A673 (cell line): Measurements from ENCODE around the gene FAM110C. TPM values are rescaled to one million over a fixed set of nuclear protein-coding genes. Genes with fewer than 3 reads are reported as not detected.
"Not testable (repeated sequence)": the region's sequence is repeated elsewhere in the genome, so short reads cannot be mapped to it uniquely, and the experiment has no call there.

Experiments used
- BruUV-seq: library from RNA; stranded (reverse); fragments of 400-500 nt; replicated peaks from 2 replicates; lab custom pipeline; 2021; lab: Mats Ljungman, UMichigan
- CTCF ChIA-PET: fragments of 300-600 bp; sonication (Branson Sonifier 250); formaldehyde crosslinking; loops from one replicate; lab custom pipeline; 2022; ENCODE audit warnings: antibody characterized with exemption; lab: Charles Lee
- POLR2A ChIA-PET: fragments of 300-600 bp; sonication (Branson Sonifier 250); formaldehyde crosslinking; loops from one replicate; lab custom pipeline; 2022; ENCODE audit warnings: antibody characterized with exemption; ENCODE audit not compliant: low non-redundant PET; lab: Charles Lee
- DNase-seq: peaks from one replicate; pipeline ENCODE4 v3.0.0-alpha.2; 2015; ENCODE audit warnings: low spot score
- H3K27ac ChIP-seq: fragments of 200-600 bp; sonication (generic); 2 replicates; pipeline ENCODE4 v1.5.1; 2016; ENCODE audit warnings: mixed run types, low read depth, mild to moderate bottlenecking, mixed read lengths, antibody characterized with exemption, low read length; ENCODE audit not compliant: poor library complexity, severe bottlenecking
- H3K27me3 ChIP-seq: fragments of 200-600 bp; sonication (generic); replicated peaks from 2 replicates; pipeline ENCODE4 v1.6.1; 2017; ENCODE audit warnings: mixed run types, low read depth, mild to moderate bottlenecking, mixed read lengths, antibody characterized with exemption, low read length; ENCODE audit not compliant: insufficient read depth, poor library complexity
- H3K36me3 ChIP-seq: fragments of 200-600 bp; sonication (generic); 2 replicates; pipeline ENCODE4 v1.6.1; 2016; ENCODE audit warnings: mixed run types, mild to moderate bottlenecking, mixed read lengths, antibody characterized with exemption, low read length; ENCODE audit not compliant: insufficient read depth, poor library complexity, severe bottlenecking
- H3K4me1 ChIP-seq: fragments of 200-600 bp; sonication (generic); 2 replicates; pipeline ENCODE4 v1.6.1; 2017; ENCODE audit warnings: mixed run types, mild to moderate bottlenecking, mixed read lengths, antibody characterized with exemption, low read length; ENCODE audit not compliant: insufficient read depth, poor library complexity, severe bottlenecking
- H3K4me3 ChIP-seq: fragments of 200-600 bp; sonication (generic); 2 replicates; pipeline ENCODE4 v1.5.1; 2016; ENCODE audit warnings: low read depth, mixed run types, mild to moderate bottlenecking, mixed read lengths, low read length; ENCODE audit not compliant: poor library complexity, severe bottlenecking
- H3K9me3 ChIP-seq: fragments of 200-600 bp; sonication (generic); 2 replicates; pipeline ENCODE4 v1.6.1; 2016; ENCODE audit warnings: mixed run types, low read depth, mild to moderate bottlenecking, mixed read lengths, antibody characterized with exemption, low read length; ENCODE audit not compliant: poor library complexity, severe bottlenecking
- EZH2 ChIP-seq: fragments of 200-600 bp; sonication (generic); IDR thresholded peaks from 2 replicates; pipeline ENCODE4 v1.6.1; 2017; ENCODE audit warnings: borderline replicate concordance, low read depth, mild to moderate bottlenecking, mixed read lengths, antibody characterized with exemption, low read length; ENCODE audit not compliant: poor library complexity, severe bottlenecking
- intact Hi-C: fragments of 100-400 bp; cut with micrococcal nuclease; formaldehyde crosslinking; loops from one replicate; pipeline ENCODE4 v1.10.0; 2022; ENCODE audit not compliant: unreplicated experiment
- total RNA-seq: library from RNA; stranded (reverse); gene quantifications from 2 replicates; pipeline ENCODE4 v1.2.3, GENCODE V29; 2021
- TF ChIP-seq, protein P1 (sequence below): fragments of 300-800, 200-600 bp; sonication (generic); conservative IDR thresholded peaks from 2 replicates; pipeline ENCODE4 v1.5.1; 2017; ENCODE audit warnings: low read depth, mild to moderate bottlenecking, antibody characterized with exemption, low read length, moderate library complexity, mixed read lengths

FAM110C gene
- total RNA-seq, 1 experiment from 2014 or later: 1.2 TPM

DNA sequence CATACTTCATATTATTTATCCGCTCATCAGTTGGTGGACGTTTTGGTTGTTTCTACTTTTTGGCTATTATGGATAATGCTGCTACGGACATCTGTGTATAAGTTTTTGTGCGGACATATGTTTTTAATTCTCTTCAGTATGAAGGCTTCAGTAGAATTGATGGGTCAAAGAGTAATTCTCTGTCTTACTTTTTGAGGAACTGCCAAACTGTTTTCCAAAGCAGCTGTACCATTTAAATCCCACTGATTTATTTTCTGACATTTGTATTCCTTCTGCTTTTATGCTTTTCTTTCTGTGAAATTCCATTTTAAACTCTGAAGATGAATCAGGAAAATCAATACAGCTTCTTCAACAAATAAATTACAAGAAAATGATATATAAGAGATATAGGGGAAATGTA lies 20.8 kb downstream of the FAM110C start:
- H3K27ac ChIP-seq: no peak overlapping the region
- CTCF ChIA-PET: no interaction called here
- no TSS peak for BruUV-seq
- no peak overlapping the region for H3K4me3 ChIP-seq
- DNase-seq: no peak
- intact Hi-C loops: no loop called here
- POLR2A ChIA-PET: no interaction called here
- no peaks in the 10 kb centered on the region for H3K9me3 ChIP-seq
- H3K27me3 ChIP-seq: no peaks in the 10 kb centered on the region
- TF ChIP-seq, protein P1, sequence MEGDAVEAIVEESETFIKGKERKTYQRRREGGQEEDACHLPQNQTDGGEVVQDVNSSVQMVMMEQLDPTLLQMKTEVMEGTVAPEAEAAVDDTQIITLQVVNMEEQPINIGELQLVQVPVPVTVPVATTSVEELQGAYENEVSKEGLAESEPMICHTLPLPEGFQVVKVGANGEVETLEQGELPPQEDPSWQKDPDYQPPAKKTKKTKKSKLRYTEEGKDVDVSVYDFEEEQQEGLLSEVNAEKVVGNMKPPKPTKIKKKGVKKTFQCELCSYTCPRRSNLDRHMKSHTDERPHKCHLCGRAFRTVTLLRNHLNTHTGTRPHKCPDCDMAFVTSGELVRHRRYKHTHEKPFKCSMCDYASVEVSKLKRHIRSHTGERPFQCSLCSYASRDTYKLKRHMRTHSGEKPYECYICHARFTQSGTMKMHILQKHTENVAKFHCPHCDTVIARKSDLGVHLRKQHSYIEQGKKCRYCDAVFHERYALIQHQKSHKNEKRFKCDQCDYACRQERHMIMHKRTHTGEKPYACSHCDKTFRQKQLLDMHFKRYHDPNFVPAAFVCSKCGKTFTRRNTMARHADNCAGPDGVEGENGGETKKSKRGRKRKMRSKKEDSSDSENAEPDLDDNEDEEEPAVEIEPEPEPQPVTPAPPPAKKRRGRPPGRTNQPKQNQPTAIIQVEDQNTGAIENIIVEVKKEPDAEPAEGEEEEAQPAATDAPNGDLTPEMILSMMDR: no peak
- no peak for TF ChIP-seq EZH2
- H3K36me3 ChIP-seq: no peaks in the 10 kb centered on the region
- H3K4me1 ChIP-seq: no peaks in the 10 kb centered on the region

DNA sequence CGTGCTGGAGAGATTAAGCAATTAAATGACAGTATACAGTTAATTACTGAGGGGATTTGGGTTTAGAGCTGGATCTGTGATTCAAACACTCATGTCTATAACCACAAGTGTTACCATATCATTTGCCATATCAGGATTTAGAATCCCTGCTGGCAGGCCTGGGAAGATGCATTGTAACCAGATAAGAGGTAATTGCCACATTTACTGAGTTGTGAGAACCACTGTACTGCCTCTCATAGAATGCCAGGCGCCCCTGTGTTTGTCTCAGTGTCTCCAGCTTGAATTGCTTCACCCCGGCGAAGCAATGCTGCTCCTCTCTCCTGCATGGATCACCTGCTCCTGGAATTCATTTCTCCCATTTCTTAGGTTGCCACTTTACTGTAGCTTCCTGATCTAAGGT lies 21.7 kb downstream of the FAM110C start:
- H3K4me3 ChIP-seq, H3K27me3 ChIP-seq, DNase-seq, H3K36me3 ChIP-seq, BruUV-seq, POLR2A ChIA-PET, H3K9me3 ChIP-seq, H3K27ac ChIP-seq, CTCF ChIA-PET, intact Hi-C loops, H3K4me1 ChIP-seq: not testable (repeated sequence)

DNA sequence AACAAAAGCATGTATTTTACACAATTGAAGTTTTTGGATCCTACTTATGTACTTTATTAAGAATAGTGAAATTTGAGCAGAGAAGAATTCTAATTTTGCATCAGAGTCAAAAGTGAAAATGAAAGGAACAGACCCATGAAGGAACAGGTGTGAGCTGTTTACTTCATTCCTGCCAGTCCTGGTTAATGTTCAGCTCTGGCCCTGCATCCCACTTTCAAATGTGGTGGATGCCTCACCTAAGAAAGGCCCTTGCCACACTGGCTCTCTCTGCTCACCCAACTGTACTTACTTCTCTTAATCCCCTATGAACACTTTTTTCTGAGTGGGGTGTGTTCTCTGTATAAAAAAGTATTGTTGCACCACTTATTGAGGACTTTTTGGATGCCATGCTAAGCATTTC lies 22.2 kb downstream of the FAM110C start:
- Histone ChIP-seq H3K4me1 (no peaks in the 10 kb centered on the region), H3K27ac (no peak overlapping the region), H3K9me3 (no peaks in the 10 kb centered on the region), H3K4me3 (no peak overlapping the region), H3K36me3 (no peaks in the 10 kb centered on the region), H3K27me3 (no peaks in the 10 kb centered on the region)
- intact Hi-C loops: no loop called here
- ChIA-PET POLR2A (no interaction called here), CTCF (no interaction called here)
- TF ChIP-seq EZH2: no peak
- TF ChIP-seq, protein P1: no peak
- no peak for DNase-seq
- BruUV-seq: no TSS peak

DNA sequence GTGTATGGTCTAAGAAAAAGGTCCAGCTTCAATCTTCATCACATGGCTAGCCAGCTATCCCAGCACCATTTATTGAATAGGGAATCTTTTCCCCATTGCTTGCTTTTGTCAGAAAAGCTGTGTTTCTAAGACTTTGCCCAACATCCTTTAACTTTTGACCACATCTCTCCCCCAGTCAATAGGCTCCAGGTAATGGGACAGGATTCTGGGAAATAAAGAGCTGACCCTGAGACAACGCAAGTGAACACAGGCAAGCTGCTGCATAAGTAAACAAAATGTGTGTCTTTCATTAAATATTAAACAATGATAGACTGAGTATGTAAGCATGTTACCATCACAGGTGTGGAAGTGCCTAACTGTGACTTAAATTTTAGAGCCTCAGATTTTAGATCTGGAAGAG lies 23.0 kb downstream of the FAM110C start:
- no peaks in the 10 kb centered on the region for H3K36me3 ChIP-seq
- H3K9me3 ChIP-seq: no peaks in the 10 kb centered on the region
- no peaks in the 10 kb centered on the region for H3K4me1 ChIP-seq
- DNase-seq: no peak
- intact Hi-C loops: no loop called here
- ChIA-PET POLR2A (no interaction called here), CTCF (no interaction called here)
- no TSS peak for BruUV-seq
- H3K27ac ChIP-seq: no peak overlapping the region
- TF ChIP-seq, protein P1: no peak
- no peak for TF ChIP-seq EZH2
- no peaks in the 10 kb centered on the region for H3K27me3 ChIP-seq
- H3K4me3 ChIP-seq: no peak overlapping the region

DNA sequence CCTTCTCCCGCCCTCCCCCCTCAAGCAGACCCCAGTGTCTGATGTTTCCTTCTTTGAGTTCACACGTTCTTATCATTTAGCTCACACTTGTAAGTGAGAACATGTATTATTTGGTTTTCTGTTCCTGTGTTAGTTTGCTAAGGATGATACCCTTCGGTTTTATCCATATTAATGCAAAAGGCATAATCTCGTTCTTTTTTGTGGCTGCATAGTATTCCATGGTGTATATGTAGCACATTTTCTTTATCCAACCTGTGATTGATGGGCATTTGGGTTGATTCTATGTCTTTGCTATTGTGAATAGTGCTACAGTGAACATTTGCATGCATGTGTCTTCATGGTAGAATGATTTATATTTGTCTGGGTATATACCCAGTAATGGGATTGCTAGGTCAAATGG lies 24.1 kb downstream of the FAM110C start:
- H3K4me3 ChIP-seq, BruUV-seq, H3K36me3 ChIP-seq, POLR2A ChIA-PET, DNase-seq, H3K4me1 ChIP-seq, H3K27me3 ChIP-seq, H3K9me3 ChIP-seq, H3K27ac ChIP-seq, intact Hi-C loops, CTCF ChIA-PET: not testable (repeated sequence)
